ENCODE data around the gene CGN. TPM values are rescaled to one million over a fixed set of nuclear protein-coding genes. Genes with fewer than 3 reads are reported as not detected.

The CGN gene
- total RNA-seq, 6 donors from 2014 or later = 51.6 to 223 (median 99.2) TPM

GRCh38 chr1:151545542-151545941, 34.4 kb downstream of the CGN start:
- no peak for TF ChIP-seq POLR2A (IDR thresholded peaks at IDR 0.05)
- TF ChIP-seq, protein P1, sequence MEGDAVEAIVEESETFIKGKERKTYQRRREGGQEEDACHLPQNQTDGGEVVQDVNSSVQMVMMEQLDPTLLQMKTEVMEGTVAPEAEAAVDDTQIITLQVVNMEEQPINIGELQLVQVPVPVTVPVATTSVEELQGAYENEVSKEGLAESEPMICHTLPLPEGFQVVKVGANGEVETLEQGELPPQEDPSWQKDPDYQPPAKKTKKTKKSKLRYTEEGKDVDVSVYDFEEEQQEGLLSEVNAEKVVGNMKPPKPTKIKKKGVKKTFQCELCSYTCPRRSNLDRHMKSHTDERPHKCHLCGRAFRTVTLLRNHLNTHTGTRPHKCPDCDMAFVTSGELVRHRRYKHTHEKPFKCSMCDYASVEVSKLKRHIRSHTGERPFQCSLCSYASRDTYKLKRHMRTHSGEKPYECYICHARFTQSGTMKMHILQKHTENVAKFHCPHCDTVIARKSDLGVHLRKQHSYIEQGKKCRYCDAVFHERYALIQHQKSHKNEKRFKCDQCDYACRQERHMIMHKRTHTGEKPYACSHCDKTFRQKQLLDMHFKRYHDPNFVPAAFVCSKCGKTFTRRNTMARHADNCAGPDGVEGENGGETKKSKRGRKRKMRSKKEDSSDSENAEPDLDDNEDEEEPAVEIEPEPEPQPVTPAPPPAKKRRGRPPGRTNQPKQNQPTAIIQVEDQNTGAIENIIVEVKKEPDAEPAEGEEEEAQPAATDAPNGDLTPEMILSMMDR (IDR thresholded peaks at IDR 0.05) = no peak
- TF ChIP-seq EP300 (IDR thresholded peaks at IDR 0.05) = no peak
- no peak for TF ChIP-seq POLR2AphosphoS5 (IDR thresholded peaks at IDR 0.05)
- no peak for DNase-seq
- H3K9me3 ChIP-seq = no peaks in the 10 kb centered on the region

DNA sequence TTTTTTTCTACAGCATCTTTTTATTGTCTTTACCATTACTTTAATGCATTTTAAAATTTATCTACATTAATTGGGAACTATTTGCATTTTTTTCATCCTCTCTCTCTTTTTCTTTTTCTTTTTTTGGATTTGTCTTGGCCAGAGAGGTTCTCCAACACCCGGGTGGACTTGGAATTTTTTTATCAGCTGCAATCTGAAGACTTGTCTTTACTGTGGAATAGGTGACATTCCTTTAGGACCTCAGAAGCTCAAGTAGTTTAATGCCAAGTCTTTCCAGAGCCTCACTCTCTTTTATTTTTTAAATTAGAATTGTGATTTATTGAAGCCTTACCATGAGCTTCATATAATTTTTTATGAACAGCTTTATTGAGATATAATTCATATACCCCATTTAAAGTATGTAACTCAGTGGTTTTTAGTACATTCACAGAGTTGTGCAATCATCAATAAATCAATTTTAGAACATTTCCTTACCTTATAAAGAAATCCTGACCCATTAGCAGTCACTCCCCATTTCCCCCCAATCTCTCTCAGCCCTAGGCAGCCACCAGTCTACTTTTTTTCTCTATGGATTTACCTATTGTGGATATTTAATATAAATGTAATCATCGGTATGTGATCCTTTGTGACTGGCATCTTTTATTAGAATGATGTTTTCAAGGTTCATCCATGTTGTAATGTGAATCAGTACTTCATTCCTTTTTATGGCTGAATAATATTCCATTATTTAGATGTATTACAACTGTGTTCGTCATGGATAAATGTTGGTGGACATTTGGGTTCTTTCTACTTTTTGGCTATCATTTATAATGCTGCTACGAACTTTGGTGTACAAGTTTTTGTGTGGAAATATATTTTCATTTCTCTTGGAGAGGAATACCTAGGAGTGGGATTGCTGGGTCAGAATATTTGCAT, 35.1 kb downstream of the CGN start:
- DNase-seq (no peak), ATAC-seq (ENCODE audit: low FRiP score in 2 of 2) (no peak)
- Histone ChIP-seq H3K27me3 (no peaks in the 10 kb centered on the region), H3K36me3 (no peaks in the 10 kb centered on the region), H3K27ac (peak overlapping the region in 1 of 4 donors; percentile 56), H3K9me3 (no peaks in the 10 kb centered on the region), H3K4me1 (peaks cover 16 to 31% (median 27%) of the 10 kb centered on the region in 4 donors), H3K4me3 (no peak overlapping the region)
- TF ChIP-seq POLR2A (IDR thresholded peaks at IDR 0.05) (no peak), EP300 (IDR thresholded peaks at IDR 0.05) (no peak), POLR2AphosphoS5 (IDR thresholded peaks at IDR 0.05) (no peak)
- TF ChIP-seq, protein P1 (IDR thresholded peaks at IDR 0.05) = no peak
- 86 to 91% methylated on average over 4 of the region's 4 CpGs for WGBS, 2 donors

More at GRCh38 chr1:151545542-151545941, 34.4 kb downstream of the CGN start:
- Histone ChIP-seq H3K4me1 (peaks cover 20 to 38% (median 30%) of the 10 kb centered on the region in 4 donors), H3K36me3 (no peaks in the 10 kb centered on the region), H3K27me3 (no peaks in the 10 kb centered on the region), H3K27ac (no peak overlapping the region), H3K4me3 (no peak overlapping the region)
- no peak for ATAC-seq (ENCODE audit: low FRiP score in 2 of 2)
- 40 to 75% methylated on average over 1 of the region's 1 CpG for WGBS, 2 donors

- H3K27me3 ChIP-seq = no peaks in the 10 kb centered on the region
- no peak overlapping the region for H3K4me3 ChIP-seq
- TF ChIP-seq, protein P1 (IDR thresholded peaks at IDR 0.05) = no peak
- peak in 1 of 4 donors; percentile 38 for TF ChIP-seq EP300 (IDR thresholded peaks at IDR 0.05)
- TF ChIP-seq POLR2AphosphoS5 (IDR thresholded peaks at IDR 0.05) = peak; percentile 59 to 81
- TF ChIP-seq POLR2A (IDR thresholded peaks at IDR 0.05) = no peak
- no peaks in the 10 kb centered on the region for H3K36me3 ChIP-seq
- peaks cover 15 to 23% (median 20%) of the 10 kb centered on the region in 4 donors for H3K4me1 ChIP-seq
- H3K9me3 ChIP-seq = no peaks in the 10 kb centered on the region
- peak overlapping the region; percentile 45 to 59 (median 57) for H3K27ac ChIP-seq
- 36 to 47% methylated on average over 7 of the region's 7 CpGs for WGBS, 2 donors
- DNase-seq = peak in 1 of 2 donors; percentile 72
- peak; percentile 89 to 92 for ATAC-seq (ENCODE audit: low FRiP score in 2 of 2)
Measured at GRCh38 chr1:151547119-151547899, 36.1 kb downstream of the CGN start.

- no peak for TF ChIP-seq POLR2A (IDR thresholded peaks at IDR 0.05)
- TF ChIP-seq, protein P1 (IDR thresholded peaks at IDR 0.05) = no peak
- Histone ChIP-seq H3K27me3 (no peaks in the 10 kb centered on the region), H3K9me3 (no peaks in the 10 kb centered on the region), H3K4me3 (no peak overlapping the region), H3K36me3 (no peaks in the 10 kb centered on the region), H3K4me1 (peaks cover 15 to 23% (median 19%) of the 10 kb centered on the region in 4 donors), H3K27ac (peak overlapping the region; percentile 45 to 59 (median 57))
- ATAC-seq (ENCODE audit: low FRiP score in 2 of 2) (no peak), DNase-seq (no peak)
- 91 to 100% methylated on average over 3 of the region's 3 CpGs for WGBS, 2 donors
Measured at GRCh38 chr1:151547900-151548230, 36.7 kb downstream of the CGN start.
